Common myeloid progenitor, CD34-positive (primary cell): ENCODE measurements around the gene TLN1.

Experiments used
- CTCF ChIA-PET: fragments of 350-600 bp; sonication (Branson Sonifier 250); formaldehyde crosslinking; loops from one replicate; lab custom pipeline; 2021; ENCODE audit warnings: antibody characterized with exemption; lab: Charles Lee
- POLR2A ChIA-PET: fragments of 350-600 bp; sonication (Branson Sonifier 250); formaldehyde crosslinking; loops from one replicate; lab custom pipeline; 2021; ENCODE audit warnings: antibody characterized with exemption; lab: Charles Lee
- DNase-seq, 3 donors: peaks; one replicate each; pipeline versions ENCODE4 v3.0.0 to v3.0.0-alpha.2; 2013
- H3K27ac ChIP-seq, 2 experiments: 1 replicate in 1 of 2; 2 replicates in 1 of 2; pipeline ENCODE4 v1.7.0; 2013; ENCODE audit warnings: inconsistent platforms in 2 of 2, low read length in 2 of 2, mild to moderate bottlenecking in 2 of 2, low read depth in 1 of 2, moderate library complexity in 1 of 2; ENCODE audit not compliant: severe bottlenecking in 2 of 2, insufficient read depth in 1 of 2, poor library complexity in 1 of 2
- H3K27me3 ChIP-seq, 5 experiments: replicated peaks in 2 of 5; 1 replicate in 3 of 5; 2 replicates in 2 of 5; pipeline versions ENCODE4 v1.6.1 to v1.7.0; 2013; ENCODE audit warnings: low read length in 4 of 5, mild to moderate bottlenecking in 2 of 5, moderate library complexity in 2 of 5, inconsistent platforms in 1 of 5; ENCODE audit not compliant: insufficient read depth in 5 of 5, control insufficient read depth in 4 of 5
- H3K36me3 ChIP-seq, 4 experiments: 1 replicate in 2 of 4; 2 replicates in 2 of 4; pipeline versions ENCODE4 v1.6.1 to v1.7.0; 2013; ENCODE audit warnings: low read length in 3 of 4, control low read depth in 1 of 4, mild to moderate bottlenecking in 1 of 4; ENCODE audit not compliant: control insufficient read depth in 4 of 4, insufficient read depth in 4 of 4
- H3K4me1 ChIP-seq, 4 experiments: 1 replicate in 3 of 4; 2 replicates in 1 of 4; pipeline versions ENCODE4 v1.6.1 to v1.7.1; 2013; ENCODE audit warnings: low read length in 3 of 4, mild to moderate bottlenecking in 3 of 4, control low read depth in 1 of 4, inconsistent platforms in 1 of 4, moderate library complexity in 1 of 4; ENCODE audit not compliant: control insufficient read depth in 4 of 4, insufficient read depth in 4 of 4; ENCODE audit errors: control extremely low read depth in 1 of 4
- H3K4me3 ChIP-seq, 7 experiments: 1 replicate in 4 of 7; 2 replicates in 3 of 7; pipeline versions ENCODE4 v1.5.1 to v1.7.0; 2013; ENCODE audit warnings: mild to moderate bottlenecking in 7 of 7, low read length in 6 of 7, moderate library complexity in 6 of 7, inconsistent platforms in 2 of 7, low read depth in 2 of 7, control low read depth in 1 of 7; ENCODE audit not compliant: insufficient read depth in 4 of 7, control insufficient read depth in 1 of 7; ENCODE audit errors: extremely low read depth in 1 of 7
- H3K9me3 ChIP-seq, 5 experiments: 1 replicate in 4 of 5; 2 replicates in 1 of 5; pipeline versions ENCODE4 v1.6.1 to v1.7.1; 2013; ENCODE audit warnings: low read length in 4 of 5, mild to moderate bottlenecking in 2 of 5, inconsistent platforms in 1 of 5, low read depth in 1 of 5, moderate library complexity in 1 of 5; ENCODE audit not compliant: control insufficient read depth in 4 of 5, insufficient read depth in 2 of 5; ENCODE audit errors: control extremely low read depth in 1 of 5
- WGBS: methylation state at CpG from one replicate; pipeline ENCODE4 v1.1.5; 2013; ENCODE audit not compliant: insufficient coverage; 5-methylcytosine and 5-hydroxymethylcytosine counted together

Gene TLN1

DNA sequence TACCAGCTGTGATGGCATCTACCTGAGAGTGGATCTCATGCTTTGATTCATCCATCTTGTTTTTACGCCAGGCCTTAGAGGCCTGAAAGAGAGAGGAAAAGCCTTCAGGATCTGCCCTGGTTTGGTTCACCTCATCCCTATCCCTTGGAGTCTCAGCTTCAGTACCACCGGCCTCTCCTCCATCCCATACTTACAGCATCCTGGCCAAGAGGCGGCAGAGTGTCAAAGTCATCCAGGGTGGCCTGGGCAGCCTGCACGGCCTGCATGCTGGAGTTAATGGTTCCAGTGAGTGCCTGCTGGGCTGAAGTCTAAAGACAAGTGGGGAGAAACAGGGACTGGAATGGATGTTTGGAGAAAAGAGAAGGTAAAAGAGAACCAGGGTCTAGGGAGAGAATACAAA, 12.4 kb downstream of the TLN1 start:
- Histone ChIP-seq H3K9me3 (no peaks in the 10 kb centered on the region), H3K4me1 (no peaks in the 10 kb centered on the region), H3K27ac (no peak overlapping the region), H3K4me3 (no peak overlapping the region), H3K36me3 (peaks cover 46 to 97% (median 82%) of the 10 kb centered on the region in 4 experiments), H3K27me3 (no peaks in the 10 kb centered on the region)
- 100% methylated on average over 3 of the region's 4 CpGs for WGBS
- DNase-seq: no peak
- ChIA-PET CTCF (interaction anchor here (11.1 to 13.4 kb wide), 2 partner anchors 9 to 24 kb away, joined by 86 to 94 read pairs; partner anchors contain the start of genes CREB3 and TLN1), POLR2A (no interaction called here)

DNA sequence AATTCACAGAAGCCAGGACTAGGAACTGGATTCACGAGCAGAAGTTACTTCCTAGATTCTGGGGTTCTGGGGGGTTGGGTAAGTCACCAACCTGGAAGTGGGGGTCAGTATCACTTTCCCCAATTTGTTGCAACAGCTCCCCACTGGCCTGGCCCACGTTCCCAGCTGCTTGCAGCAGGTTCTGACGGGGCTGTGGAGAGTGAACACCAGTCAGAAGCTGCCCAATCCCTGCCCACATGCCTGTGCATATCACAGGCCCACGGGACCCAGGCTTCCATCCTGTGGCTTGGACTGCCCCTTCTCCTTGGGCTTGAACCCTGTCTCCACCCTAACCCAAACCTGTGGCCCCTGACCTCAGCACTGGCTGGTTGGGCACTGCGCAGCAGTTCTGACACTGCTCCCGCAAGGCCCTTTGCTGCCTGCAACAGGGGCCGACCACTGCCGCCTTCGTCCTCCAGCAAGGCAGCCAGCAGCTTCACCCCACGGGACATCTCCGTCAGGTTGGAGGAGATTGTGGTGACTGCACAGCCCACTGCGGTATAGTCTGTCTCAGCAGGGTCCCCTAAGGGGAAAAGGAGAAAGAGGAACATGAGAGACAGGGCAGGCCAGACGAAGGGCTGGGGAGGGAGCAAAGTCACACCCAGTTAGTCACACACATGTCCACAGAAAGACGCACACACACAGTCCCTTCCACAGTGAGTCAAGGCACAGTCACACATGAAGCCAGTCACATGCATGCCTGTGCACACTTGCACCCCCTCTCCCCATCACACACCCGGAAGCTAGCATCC, 13.1 kb downstream of the TLN1 start:
- ChIA-PET CTCF (interaction anchor here (11.1 to 13.4 kb wide), 2 partner anchors 10 to 23 kb away, joined by 86 to 94 read pairs; partner anchors contain the start of genes CREB3 and TLN1), POLR2A (no interaction called here)
- 100% methylated on average over 8 of the region's 15 CpGs for WGBS
- H3K9me3 ChIP-seq: no peaks in the 10 kb centered on the region
- no peaks in the 10 kb centered on the region for H3K4me1 ChIP-seq
- no peaks in the 10 kb centered on the region for H3K27me3 ChIP-seq
- peaks cover 52 to 97% (median 82%) of the 10 kb centered on the region in 4 experiments for H3K36me3 ChIP-seq
- H3K4me3 ChIP-seq: no peak overlapping the region
- peak in 1 of 3 donors; percentile 11 for DNase-seq
- no peak overlapping the region for H3K27ac ChIP-seq

DNA sequence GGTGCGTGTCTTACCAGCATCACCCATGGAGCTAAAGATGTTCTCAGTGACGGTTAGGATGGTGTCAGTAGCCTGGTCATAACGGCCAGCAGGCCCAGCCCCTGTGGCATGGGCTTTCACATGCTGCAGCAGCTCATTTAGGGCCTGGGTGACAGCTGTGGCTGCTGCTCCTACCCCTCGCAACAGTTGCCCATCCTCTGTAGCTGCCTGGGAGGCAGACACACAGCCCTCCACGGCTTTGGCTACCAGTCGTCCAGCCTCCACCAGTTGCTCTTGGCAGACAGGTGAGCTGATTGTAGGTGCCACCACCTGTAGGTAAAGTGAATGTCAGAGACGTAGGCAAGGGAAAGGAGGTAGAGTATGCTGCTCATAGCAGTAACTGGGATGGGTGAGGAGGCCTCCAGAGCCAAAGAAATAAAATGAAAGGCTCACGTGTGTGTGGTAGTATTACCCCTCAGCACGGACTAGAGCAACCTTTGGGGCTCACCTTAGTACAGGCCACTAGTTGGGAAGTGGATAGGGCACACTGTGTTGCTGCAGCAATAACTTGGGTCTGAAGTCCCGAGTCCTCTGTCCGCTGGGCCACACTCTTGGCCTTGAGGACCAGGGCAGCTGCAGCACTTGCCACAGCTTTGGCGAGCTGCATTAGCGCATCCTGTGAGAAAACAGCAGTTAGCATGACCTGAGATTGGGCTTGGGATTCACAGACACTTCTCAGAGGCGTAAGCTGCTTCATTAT, 14.7 kb downstream of the TLN1 start:
- Histone ChIP-seq H3K27me3 (no peaks in the 10 kb centered on the region), H3K4me3 (no peak overlapping the region), H3K36me3 (peaks cover 49 to 97% (median 81%) of the 10 kb centered on the region in 4 experiments), H3K27ac (no peak overlapping the region), H3K4me1 (no peaks in the 10 kb centered on the region), H3K9me3 (no peaks in the 10 kb centered on the region)
- ChIA-PET POLR2A (no interaction called here), CTCF (interaction anchor here (0.6 to 13.4 kb wide), 3 partner anchors 11 to 22 kb away, joined by 3 to 94 read pairs (median 86); partner anchors contain the start of genes CREB3 and TLN1)
- DNase-seq: no peak
- over 99% methylated on average over 14 of the region's 14 CpGs for WGBS

DNA sequence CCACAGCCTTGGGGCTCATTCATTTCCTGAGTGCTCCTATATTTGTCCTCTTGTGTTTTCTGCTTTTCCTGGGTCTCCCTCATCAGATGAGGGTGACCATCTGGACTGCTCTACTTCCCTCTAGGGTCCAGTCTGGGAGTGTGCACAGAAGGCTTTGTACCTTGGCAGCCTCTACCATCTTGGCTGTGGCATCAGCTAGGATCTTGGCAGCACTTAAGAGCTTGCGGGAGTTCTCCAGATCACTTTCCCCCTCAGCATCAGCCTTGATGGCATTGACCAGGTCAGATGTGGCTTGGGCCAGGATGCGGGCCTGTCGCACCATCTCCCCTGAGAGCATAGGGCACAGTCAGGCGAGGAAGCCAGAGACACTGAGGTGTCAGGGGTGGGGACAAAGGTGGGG, 15.8 kb downstream of the TLN1 start:
- no peak overlapping the region for H3K27ac ChIP-seq
- DNase-seq: no peak
- H3K36me3 ChIP-seq: peaks cover 48 to 97% (median 80%) of the 10 kb centered on the region in 4 experiments
- no peak overlapping the region for H3K4me3 ChIP-seq
- H3K4me1 ChIP-seq: no peaks in the 10 kb centered on the region
- WGBS: 96% methylated on average over 4 of the region's 4 CpGs
- no peaks in the 10 kb centered on the region for H3K9me3 ChIP-seq
- POLR2A ChIA-PET: interaction anchor here (2.7 kb wide), 1 partner anchor 11 kb away, joined by 7 read pairs; no protein-coding TSS in a partner anchor
- CTCF ChIA-PET: interaction anchor here (1.1 to 13.4 kb wide), 3 partner anchors 12 to 57 kb away, joined by 3 to 94 read pairs (median 86); partner anchors contain the start of genes CREB3 and TLN1
- H3K27me3 ChIP-seq: no peaks in the 10 kb centered on the region

DNA sequence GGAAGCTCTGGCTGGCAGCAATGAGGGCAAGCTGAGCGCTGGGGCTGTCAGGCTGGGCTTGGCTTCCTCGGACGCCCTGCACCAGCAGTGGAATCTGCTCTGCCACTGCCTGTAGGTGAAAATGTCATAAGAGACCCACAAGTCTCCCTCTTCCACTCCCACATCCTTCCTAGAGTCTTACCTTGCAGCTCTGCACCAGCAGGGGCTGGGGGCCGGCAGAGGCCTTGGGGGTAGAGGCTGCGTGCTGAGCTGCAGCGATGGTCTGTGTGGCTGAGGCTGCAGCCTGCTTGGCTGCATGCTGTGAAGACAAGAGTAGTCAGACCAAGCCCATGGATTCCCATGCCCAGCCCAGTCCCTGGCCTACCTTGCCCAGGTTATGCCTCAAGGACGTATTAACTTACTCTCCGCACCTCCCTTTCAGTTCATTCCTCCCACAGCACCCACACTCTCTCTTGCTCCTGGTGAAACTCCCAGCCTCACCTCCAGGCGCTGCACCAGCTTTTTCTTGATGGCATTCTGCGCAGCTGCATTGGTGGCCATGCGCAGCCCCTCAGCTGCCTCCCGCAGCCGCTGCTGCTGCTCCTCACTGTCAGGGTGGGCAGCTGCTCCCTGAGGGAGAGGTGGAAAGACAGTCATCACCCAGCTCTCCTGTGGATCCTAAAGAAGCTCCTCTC, 17.3 kb downstream of the TLN1 start:
- H3K4me3 ChIP-seq: no peak overlapping the region
- H3K27ac ChIP-seq: no peak overlapping the region
- CTCF ChIA-PET: interaction anchor here (0.7 to 13.4 kb wide), 6 partner anchors 7 to 100 kb away, joined by 3 to 94 read pairs (median 10); partner anchors contain the start of genes CREB3 and TLN1
- H3K9me3 ChIP-seq: no peaks in the 10 kb centered on the region
- H3K27me3 ChIP-seq: no peaks in the 10 kb centered on the region
- POLR2A ChIA-PET: interaction anchor here (2.7 kb wide), 1 partner anchor 13 kb away, joined by 7 read pairs; no protein-coding TSS in a partner anchor
- WGBS: 98% methylated on average over 9 of the region's 13 CpGs
- DNase-seq: no peak
- H3K4me1 ChIP-seq: no peaks in the 10 kb centered on the region
- peaks cover 48 to 95% (median 81%) of the 10 kb centered on the region in 4 experiments for H3K36me3 ChIP-seq

DNA sequence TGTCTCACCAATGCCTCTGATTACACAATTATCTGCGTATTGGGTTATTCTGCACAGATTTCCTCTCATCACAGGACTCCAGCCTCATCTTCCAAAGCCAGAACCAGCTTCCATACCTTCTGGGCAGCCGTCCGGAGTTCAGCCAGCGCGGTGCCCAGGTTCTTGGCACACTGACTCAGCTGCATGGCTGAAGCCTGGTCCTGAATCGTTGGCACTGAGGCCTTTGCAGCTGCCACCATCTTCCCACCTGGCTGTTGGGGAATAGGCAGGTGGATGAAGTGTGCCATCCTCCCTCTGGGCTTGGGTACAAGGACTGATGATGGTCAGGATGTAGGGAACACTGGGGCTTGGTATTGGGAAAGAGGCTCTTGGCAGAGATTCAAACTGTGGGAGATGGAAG, 17.9 kb downstream of the TLN1 start:
- no peak for DNase-seq
- 92% methylated on average over 6 of the region's 6 CpGs for WGBS
- H3K4me1 ChIP-seq: no peaks in the 10 kb centered on the region
- H3K36me3 ChIP-seq: peaks cover 45 to 93% (median 78%) of the 10 kb centered on the region in 4 experiments
- ChIA-PET POLR2A (interaction anchor here (2.7 kb wide), 1 partner anchor 13 kb away, joined by 7 read pairs; no protein-coding TSS in a partner anchor), CTCF (interaction anchor here (1.5 to 13.4 kb wide), 5 partner anchors 8 to 99 kb away, joined by 3 to 94 read pairs (median 11); partner anchors contain the start of genes CREB3 and TLN1)
- no peaks in the 10 kb centered on the region for H3K27me3 ChIP-seq
- H3K9me3 ChIP-seq: no peaks in the 10 kb centered on the region
- no peak overlapping the region for H3K27ac ChIP-seq
- no peak overlapping the region for H3K4me3 ChIP-seq
